Erythroblast (primary cell): ENCODE results near the gene RIC1.

Source experiments
- GATA1 ChIP-seq: IDR thresholded peaks from 2 replicates; pipeline ENCODE4 v1.6.1; 2011; ENCODE audit warnings: low read depth, mild to moderate bottlenecking, control low read depth, low read length, moderate library complexity
- POLR2A ChIP-seq: IDR thresholded peaks from 2 replicates; pipeline ENCODE4 v1.6.1; 2011; ENCODE audit warnings: mild to moderate bottlenecking, low read length

DNA sequence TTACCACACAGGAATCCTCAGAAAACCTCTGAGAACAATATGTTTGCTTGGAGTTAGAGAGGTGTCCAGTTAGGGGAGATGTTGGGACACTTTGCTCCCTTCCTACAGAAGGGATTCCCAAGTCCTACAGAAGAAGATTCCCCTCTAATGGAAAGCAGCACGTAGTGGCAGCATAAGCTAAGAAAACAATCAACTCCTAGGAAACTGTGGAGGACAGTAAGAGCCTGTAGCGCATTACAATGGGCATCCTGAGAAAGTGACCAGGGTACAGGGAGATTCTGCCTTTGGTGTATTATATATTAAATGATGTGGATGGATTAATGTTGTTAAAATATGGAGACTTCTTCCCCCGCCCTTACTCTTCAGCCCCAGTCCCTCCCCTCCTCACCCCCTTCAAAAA, 13.9 kb upstream of the RIC1 start:
- TF ChIP-seq POLR2A (no peak), GATA1 (no peak)
